Measurements from ENCODE around the gene UBA6. TPM values are rescaled to one million over a fixed set of nuclear protein-coding genes. Genes with fewer than 3 reads are reported as not detected.
A peak's percentile ranks its signal among the peaks of the same experiment; 100 is the strongest.
"Not testable (repeated sequence)": the region's sequence is repeated elsewhere in the genome, so short reads cannot be mapped to it uniquely, and the experiment has no call there.

Gene UBA6
- total RNA-seq (58.6 TPM), polyA plus RNA-seq (ENCODE audit: insufficient read depth in 1 of 8, insufficient read length in 8 of 8, low replicate concordance in 1 of 8) (10 to 100 TPM; 26.3 to 50.1 (median 36.0) TPM)
- long read RNA-seq, donor 1, full-length matches to known transcripts, result 1 of 12 reads
- long read RNA-seq, donor 1, partial matches to known transcripts, result 11 of 12 reads
- long read RNA-seq, donor 1, other reads (novel, unspliced or antisense), result 0 of 12 reads
- long read RNA-seq, donor 2, partial matches to known transcripts, result 0 of 1 reads
- long read RNA-seq, donor 2, other reads (novel, unspliced or antisense), result 0 of 1 reads
- long read RNA-seq, donor 3, result 0 reads
- long read RNA-seq, donor 4, partial matches to known transcripts, result 0 of 1 reads
- long read RNA-seq, donor 4, other reads (novel, unspliced or antisense), result 0 of 1 reads
- long read RNA-seq, donor 5, result 0 reads
- long read RNA-seq, donor 6, full-length matches to known transcripts, result 2 of 2 reads
- long read RNA-seq, donor 6, partial matches to known transcripts, result 0 of 2 reads
- long read RNA-seq, donor 6, other reads (novel, unspliced or antisense), result 0 of 2 reads
- long read RNA-seq, donor 7, result 0 reads
- long read RNA-seq, donor 8, full-length matches to known transcripts, result 2 of 2 reads
- long read RNA-seq, donor 8, partial matches to known transcripts, result 0 of 2 reads
- long read RNA-seq, donor 8, other reads (novel, unspliced or antisense), result 0 of 2 reads
- long read RNA-seq, donor 9, result 0 reads
- long read RNA-seq, donor 10, full-length matches to known transcripts, result 5 of 5 reads
- long read RNA-seq, donor 10, partial matches to known transcripts, result 0 of 5 reads
- long read RNA-seq, donor 10, other reads (novel, unspliced or antisense), result 0 of 5 reads
- long read RNA-seq, donor 11, result 0 reads

DNA sequence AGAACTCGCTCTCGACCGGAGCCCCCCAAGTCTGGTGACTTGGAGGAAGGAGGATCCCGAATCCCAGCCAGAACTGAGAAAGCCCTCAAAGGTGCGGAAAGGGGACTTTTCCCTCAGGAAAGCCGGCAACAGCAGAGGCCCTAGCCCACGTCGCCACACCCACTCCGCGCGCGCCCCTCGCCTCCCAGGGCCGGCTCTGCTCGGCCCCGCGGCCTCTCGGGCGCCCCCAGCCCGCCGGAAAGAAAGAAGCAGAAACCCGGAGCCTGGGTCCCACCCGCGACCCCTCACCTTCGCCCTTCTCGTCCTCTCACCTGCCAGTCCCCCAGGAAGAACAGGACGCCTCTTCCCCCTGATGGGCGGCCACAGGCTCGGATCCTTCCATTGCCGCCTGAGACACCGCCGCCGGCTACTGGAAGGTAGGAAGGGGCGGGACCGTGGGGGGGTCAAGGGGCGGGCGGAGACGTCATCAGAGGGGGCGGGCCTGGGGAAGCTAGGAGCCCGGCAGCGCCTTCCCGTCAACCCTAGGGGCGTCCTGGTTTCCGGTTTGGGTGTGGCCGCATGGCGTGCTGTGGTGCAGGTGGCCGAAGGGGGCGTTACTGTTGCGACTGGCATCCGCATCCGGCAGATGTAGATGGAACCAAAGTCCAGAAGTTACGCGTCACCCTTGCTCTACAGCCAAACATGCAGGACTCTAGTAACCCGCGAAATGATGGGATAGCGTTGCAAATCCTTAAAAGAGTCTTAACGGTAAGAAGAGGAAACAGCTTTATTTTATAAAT lies at the start of gene UBA6:
Gene UBA6, minus strand, starts transcription at position 418 of the 779 bp plus-strand sequence. Its CDS starts 36 bp downstream, at position 382.
- no peaks in the 10 kb centered on the region for H3K36me3 ChIP-seq (ENCODE audit: control insufficient read depth, insufficient read depth, low read length)
- WGBS (ENCODE audit: insufficient coverage), result under 1% methylated on average over 22 of the region's 57 CpGs
- no peaks in the 10 kb centered on the region for H3K27me3 ChIP-seq (ENCODE audit: control insufficient read depth, insufficient read depth, low read length)
- no peaks in the 10 kb centered on the region for H3K9me3 ChIP-seq (replicated peaks; ENCODE audit: control insufficient read depth, low read depth, low read length)
- H3K4me1 ChIP-seq (ENCODE audit: control insufficient read depth, insufficient read depth, low read length), result peaks cover 6% of the 10 kb centered on the region
- peak within 1 kb of the TSS; percentile 81 for H3K4me3 ChIP-seq (ENCODE audit: low read length)
- DNase-seq, result peak; percentile 98
- H3K27ac ChIP-seq (ENCODE audit: low read length), result peak within 1 kb of the TSS; percentile 98

DNA sequence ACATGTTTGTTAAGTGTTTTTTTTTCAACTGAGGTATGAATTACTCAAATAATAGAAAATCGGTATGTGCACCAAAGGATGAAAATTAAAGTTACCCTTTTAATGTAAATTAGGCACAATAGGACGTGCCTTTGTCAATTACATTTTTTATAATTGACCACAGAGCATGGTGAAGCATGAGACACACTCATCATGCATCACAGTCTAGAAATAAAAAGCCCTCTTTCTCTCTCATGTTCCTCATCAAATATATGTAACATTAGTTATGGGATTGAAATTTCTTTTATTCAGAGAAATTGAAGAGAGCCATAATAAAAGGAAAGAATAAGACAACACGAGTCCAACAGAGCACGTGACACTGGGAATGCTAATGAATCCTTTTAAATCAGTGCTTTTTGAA lies 49.7 kb upstream of the UBA6 start:
- Histone ChIP-seq H3K36me3 (ENCODE audit: control insufficient read depth, insufficient read depth, low read length) (no peaks in the 10 kb centered on the region), H3K4me3 (ENCODE audit: low read length) (no peak overlapping the region), H3K9me3 (replicated peaks; ENCODE audit: control insufficient read depth, low read depth, low read length) (no peaks in the 10 kb centered on the region), H3K4me1 (ENCODE audit: control insufficient read depth, insufficient read depth, low read length) (no peaks in the 10 kb centered on the region), H3K27me3 (ENCODE audit: control insufficient read depth, insufficient read depth, low read length) (no peaks in the 10 kb centered on the region), H3K27ac (ENCODE audit: low read length) (no peak overlapping the region)
- no peak for DNase-seq
- WGBS (ENCODE audit: insufficient coverage), result no CpG with 5 or more reads among the region's 4 CpGs

DNA sequence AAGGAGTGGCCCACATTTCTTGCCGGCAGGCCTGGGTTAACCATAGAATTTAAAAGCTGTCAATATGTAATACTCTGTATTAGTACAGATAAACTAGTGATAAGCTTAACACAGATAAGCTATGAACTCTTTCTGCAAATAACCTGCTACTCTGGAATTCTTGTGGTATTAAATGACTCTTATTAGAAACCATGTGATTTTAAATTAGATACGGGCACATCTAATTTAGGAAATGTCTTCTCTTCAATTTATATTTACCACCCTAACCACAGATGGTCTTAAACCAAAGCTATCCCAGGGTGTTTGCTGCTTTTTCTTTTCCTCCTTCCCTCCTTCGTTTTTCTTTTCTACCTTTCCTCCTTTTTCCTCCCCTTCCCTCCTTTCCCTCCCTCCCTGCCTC lies 48.3 kb upstream of the UBA6 start:
- no peaks in the 10 kb centered on the region for H3K36me3 ChIP-seq (ENCODE audit: control insufficient read depth, insufficient read depth, low read length)
- H3K27me3 ChIP-seq (ENCODE audit: control insufficient read depth, insufficient read depth, low read length), result no peaks in the 10 kb centered on the region
- H3K4me1 ChIP-seq (ENCODE audit: control insufficient read depth, insufficient read depth, low read length), result no peaks in the 10 kb centered on the region
- DNase-seq, result no peak
- H3K27ac ChIP-seq (ENCODE audit: low read length), result no peak overlapping the region
- no peak overlapping the region for H3K4me3 ChIP-seq (ENCODE audit: low read length)
- H3K9me3 ChIP-seq (replicated peaks; ENCODE audit: control insufficient read depth, low read depth, low read length), result no peaks in the 10 kb centered on the region
- 55% methylated on average over 1 of the region's 3 CpGs for WGBS (ENCODE audit: insufficient coverage)

DNA sequence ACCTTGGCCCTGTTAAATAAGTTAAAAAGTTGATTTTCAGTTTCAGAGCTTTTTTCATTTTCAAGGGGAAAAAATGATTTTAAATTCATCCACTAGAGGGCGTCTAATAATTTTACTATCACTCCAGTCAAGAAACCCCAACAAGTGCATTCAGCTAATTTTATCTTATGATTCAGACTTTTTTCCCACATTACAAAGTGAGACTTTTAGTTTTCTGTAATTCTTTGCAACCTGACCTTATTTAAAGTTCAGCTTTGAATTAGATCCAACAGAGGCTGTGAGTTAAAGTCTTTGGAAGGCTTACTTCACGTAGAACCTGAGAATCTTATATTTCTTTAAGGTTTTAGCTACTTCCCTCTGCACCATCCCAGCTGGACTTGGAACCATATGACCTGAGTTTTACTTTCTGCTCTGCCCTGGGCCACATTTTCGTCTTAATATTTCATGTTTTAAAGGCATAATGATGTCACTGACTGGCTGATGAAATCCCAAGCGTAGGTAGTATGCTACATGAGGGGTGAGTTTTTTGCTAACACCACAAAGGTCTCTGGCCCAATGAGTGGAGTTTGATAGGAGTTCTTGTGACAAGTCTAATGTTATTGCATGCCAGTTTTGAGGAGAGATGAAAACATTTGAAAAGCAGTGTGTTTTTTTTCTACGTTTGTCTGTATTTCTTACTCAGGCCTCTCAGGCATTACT lies 46.0 kb upstream of the UBA6 start:
- DNase-seq, result peak; percentile 45
- WGBS (ENCODE audit: insufficient coverage), result 100% methylated on average over 1 of the region's 5 CpGs
- H3K4me3 ChIP-seq (ENCODE audit: low read length), result no peak overlapping the region

DNA sequence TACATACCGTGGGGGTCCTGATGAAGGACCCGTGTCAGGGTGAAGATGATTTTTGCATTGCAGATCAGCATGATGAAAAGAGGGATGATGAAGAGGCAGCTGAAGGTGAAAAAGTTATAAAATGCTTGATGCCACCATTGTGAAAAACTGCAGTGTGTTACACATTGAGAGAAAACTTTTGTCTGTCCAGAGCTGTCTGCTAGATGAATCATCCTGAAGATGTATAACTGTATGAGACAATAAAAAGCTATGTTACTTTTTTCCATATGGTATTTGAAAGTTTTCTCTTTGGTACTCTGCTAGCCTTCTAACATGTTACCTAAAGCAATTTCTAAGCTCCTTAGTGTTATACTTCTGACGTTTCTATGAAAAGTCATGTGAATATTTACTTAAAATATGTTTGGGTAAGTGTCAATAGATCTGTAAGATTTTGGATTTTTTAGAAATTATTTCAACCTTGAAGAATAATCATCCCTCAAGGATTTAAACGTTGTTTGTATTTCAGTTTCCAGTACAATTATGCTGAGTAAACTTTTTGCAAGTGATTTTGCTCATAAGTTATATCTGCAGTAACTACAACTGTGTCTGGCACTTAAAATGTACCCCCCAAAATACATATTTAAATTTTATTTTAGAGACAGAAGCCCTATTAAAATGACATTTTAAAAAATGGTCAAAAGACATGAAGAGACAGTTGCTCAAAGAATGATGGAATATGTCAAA lies 43.8 kb upstream of the UBA6 start:
- Histone ChIP-seq H3K4me1 (ENCODE audit: control insufficient read depth, insufficient read depth, low read length) (no peaks in the 10 kb centered on the region), H3K36me3 (ENCODE audit: control insufficient read depth, insufficient read depth, low read length) (no peaks in the 10 kb centered on the region), H3K4me3 (ENCODE audit: low read length) (no peak overlapping the region), H3K27me3 (ENCODE audit: control insufficient read depth, insufficient read depth, low read length) (no peaks in the 10 kb centered on the region), H3K27ac (ENCODE audit: low read length) (no peak overlapping the region), H3K9me3 (replicated peaks; ENCODE audit: control insufficient read depth, low read depth, low read length) (no peaks in the 10 kb centered on the region)
- 33% methylated on average over 1 of the region's 4 CpGs for WGBS (ENCODE audit: insufficient coverage)
- DNase-seq, result no peak

More for the DNA sequence above, 46.0 kb upstream of the UBA6 start:
- no peaks in the 10 kb centered on the region for H3K36me3 ChIP-seq (ENCODE audit: control insufficient read depth, insufficient read depth, low read length)
- H3K27me3 ChIP-seq (ENCODE audit: control insufficient read depth, insufficient read depth, low read length), result no peaks in the 10 kb centered on the region
- H3K9me3 ChIP-seq (replicated peaks; ENCODE audit: control insufficient read depth, low read depth, low read length), result no peaks in the 10 kb centered on the region
- H3K4me1 ChIP-seq (ENCODE audit: control insufficient read depth, insufficient read depth, low read length), result no peaks in the 10 kb centered on the region
- H3K27ac ChIP-seq (ENCODE audit: low read length), result no peak overlapping the region

DNA sequence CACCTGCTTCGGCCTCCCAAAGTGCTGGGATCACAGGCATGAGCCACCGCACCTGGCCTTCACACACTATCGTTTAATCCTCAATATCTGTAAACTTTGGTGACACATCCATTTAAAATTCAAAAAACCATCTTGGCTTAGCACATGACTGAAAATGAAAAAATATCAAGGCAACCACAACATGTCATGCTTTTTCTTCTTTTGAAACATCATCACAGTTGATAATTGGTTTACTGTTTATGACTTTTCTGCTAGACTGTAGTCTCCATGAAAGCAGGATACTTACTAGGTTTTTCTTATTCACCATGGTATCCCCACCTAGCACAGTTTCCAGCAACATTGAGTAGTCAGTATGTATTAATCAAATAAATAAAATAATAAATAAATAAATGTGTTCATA lies 42.2 kb upstream of the UBA6 start:
- Histone ChIP-seq H3K4me1 (ENCODE audit: control insufficient read depth, insufficient read depth, low read length) (no peaks in the 10 kb centered on the region), H3K9me3 (replicated peaks; ENCODE audit: control insufficient read depth, low read depth, low read length) (no peaks in the 10 kb centered on the region), H3K4me3 (ENCODE audit: low read length) (no peak overlapping the region), H3K36me3 (ENCODE audit: control insufficient read depth, insufficient read depth, low read length) (no peaks in the 10 kb centered on the region), H3K27ac (ENCODE audit: low read length) (no peak overlapping the region), H3K27me3 (ENCODE audit: control insufficient read depth, insufficient read depth, low read length) (no peaks in the 10 kb centered on the region)
- 93% methylated on average over 3 of the region's 3 CpGs for WGBS (ENCODE audit: insufficient coverage)
- no peak for DNase-seq

DNA sequence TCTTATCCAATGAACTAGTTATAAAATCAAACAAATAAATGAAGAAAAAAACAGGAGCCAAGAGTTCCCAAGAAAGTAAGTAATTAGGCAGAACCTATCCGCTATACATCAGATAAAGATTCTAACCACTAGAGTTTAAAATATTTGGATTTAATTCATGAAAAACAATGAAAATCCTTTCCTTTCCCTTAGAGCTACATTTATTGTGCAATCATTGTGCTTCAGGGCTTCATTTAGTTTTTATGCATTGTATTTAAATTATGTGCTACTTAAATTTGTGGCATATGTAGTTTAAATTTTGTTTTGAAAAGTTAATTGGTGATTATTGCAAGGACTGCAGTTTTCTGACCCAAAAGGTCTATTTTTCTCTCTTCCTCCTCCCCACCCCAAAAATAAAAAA lies 35.3 kb upstream of the UBA6 start:
- no peaks in the 10 kb centered on the region for H3K9me3 ChIP-seq (replicated peaks; ENCODE audit: control insufficient read depth, low read depth, low read length)
- WGBS (ENCODE audit: insufficient coverage), result no CpG with 5 or more reads among the region's 1 CpG
- H3K4me3 ChIP-seq (ENCODE audit: low read length), result no peak overlapping the region
- H3K4me1 ChIP-seq (ENCODE audit: control insufficient read depth, insufficient read depth, low read length), result no peaks in the 10 kb centered on the region
- peaks cover 3% of the 10 kb centered on the region for H3K36me3 ChIP-seq (ENCODE audit: control insufficient read depth, insufficient read depth, low read length)
- DNase-seq, result no peak
- no peaks in the 10 kb centered on the region for H3K27me3 ChIP-seq (ENCODE audit: control insufficient read depth, insufficient read depth, low read length)
- no peak overlapping the region for H3K27ac ChIP-seq (ENCODE audit: low read length)

DNA sequence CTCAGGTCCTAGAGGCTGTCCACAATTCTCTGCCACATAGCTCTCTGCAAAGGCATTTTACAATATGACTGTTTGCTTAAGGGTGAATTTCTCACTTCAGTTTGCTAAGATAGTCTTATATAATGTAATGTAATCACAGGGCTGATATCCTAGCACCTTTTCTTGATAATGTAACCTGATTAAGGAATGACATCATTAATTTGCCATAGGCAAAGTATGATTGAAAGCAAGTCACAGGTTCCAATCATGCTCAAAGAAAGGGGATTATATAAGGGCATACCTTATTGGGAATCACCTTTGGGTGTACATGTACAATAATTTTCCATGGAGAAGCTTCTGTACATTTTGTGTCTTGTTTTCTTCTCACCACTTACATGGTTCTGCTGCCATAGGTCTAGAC lies 34.4 kb upstream of the UBA6 start:
- no peaks in the 10 kb centered on the region for H3K9me3 ChIP-seq (replicated peaks; ENCODE audit: control insufficient read depth, low read depth, low read length)
- no peak for DNase-seq
- peaks cover 3% of the 10 kb centered on the region for H3K36me3 ChIP-seq (ENCODE audit: control insufficient read depth, insufficient read depth, low read length)
- no peak overlapping the region for H3K4me3 ChIP-seq (ENCODE audit: low read length)
- H3K4me1 ChIP-seq (ENCODE audit: control insufficient read depth, insufficient read depth, low read length), result no peaks in the 10 kb centered on the region
- no peaks in the 10 kb centered on the region for H3K27me3 ChIP-seq (ENCODE audit: control insufficient read depth, insufficient read depth, low read length)
- H3K27ac ChIP-seq (ENCODE audit: low read length), result no peak overlapping the region

DNA sequence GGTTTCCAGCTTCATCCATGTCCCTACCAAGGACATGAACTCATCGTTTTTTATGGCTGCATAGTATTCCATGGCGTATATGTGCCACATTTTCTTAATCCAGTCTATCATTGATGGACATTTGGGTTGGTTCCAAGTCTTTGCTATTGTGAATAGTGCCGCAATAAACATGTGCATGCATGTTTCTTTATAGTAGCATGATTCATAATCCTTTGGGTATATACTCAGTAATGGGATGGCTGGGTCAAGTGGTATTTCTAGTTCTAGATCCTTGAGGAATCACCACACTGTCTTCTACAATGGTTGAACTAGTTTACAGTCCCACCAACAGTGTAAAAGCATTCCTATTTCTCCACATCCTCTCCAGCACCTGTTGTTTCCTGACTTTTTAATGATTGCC lies 29.6 kb upstream of the UBA6 start:
- no CpG with 5 or more reads among the region's 3 CpGs for WGBS (ENCODE audit: insufficient coverage)

More for the DNA sequence above, 29.6 kb upstream of the UBA6 start:
- H3K4me3 ChIP-seq (ENCODE audit: low read length); H3K4me1 ChIP-seq (ENCODE audit: control insufficient read depth, insufficient read depth, low read length); H3K27me3 ChIP-seq (ENCODE audit: control insufficient read depth, insufficient read depth, low read length); H3K9me3 ChIP-seq (replicated peaks; ENCODE audit: control insufficient read depth, low read depth, low read length); H3K36me3 ChIP-seq (ENCODE audit: control insufficient read depth, insufficient read depth, low read length); DNase-seq; H3K27ac ChIP-seq (ENCODE audit: low read length): not testable (repeated sequence)
